Tibial nerve (tissue), 4 donors: ENCODE data around the gene PSTPIP1. TPM values are rescaled to one million over a fixed set of nuclear protein-coding genes. Genes with fewer than 3 reads are reported as not detected.

ENCODE experiments used
- DNase-seq, 2 donors: peaks; one replicate each; pipeline ENCODE4 v3.0.0-alpha.2; 2019; ENCODE audit warnings: low spot score in 2 of 2
- H3K27ac ChIP-seq, 4 donors: fragments of 200-600 bp; sonication (generic) in 3 of 4; one replicate each; pipeline ENCODE4 v1.5.1; 2017 to 2019; ENCODE audit warnings: mild to moderate bottlenecking in 1 of 4
- H3K27me3 ChIP-seq, 2 donors: fragments of 200-600 bp; sonication (generic) in 1 of 2; one replicate each; pipeline versions ENCODE4 v1.5.1 to v1.6.0; 2017 to 2019
- H3K36me3 ChIP-seq, 3 donors: fragments of 200-600 bp; sonication (generic); one replicate each; pipeline ENCODE4 v1.5.1; 2018 to 2019
- H3K4me1 ChIP-seq, 4 donors: fragments of 200-600 bp; sonication (generic) in 3 of 4; one replicate each; pipeline ENCODE4 v1.5.1; 2017 to 2019
- H3K4me3 ChIP-seq, 4 donors: fragments of 200-600 bp; sonication (generic) in 3 of 4; one replicate each; pipeline ENCODE4 v1.5.1; 2017 to 2019; ENCODE audit warnings: mild to moderate bottlenecking in 1 of 4, moderate library complexity in 1 of 4
- H3K9me3 ChIP-seq, 4 donors: fragments of 200-600 bp; sonication (generic) in 3 of 4; one replicate each; pipeline ENCODE4 v1.5.1; 2017 to 2019
- EP300 ChIP-seq, 2 donors: sonication (generic); formaldehyde crosslinking; IDR thresholded peaks; one replicate each; pipeline ENCODE4 v1.6.1; 2017; ENCODE audit warnings: antibody characterized with exemption in 2 of 2, mild to moderate bottlenecking in 1 of 2
- POLR2A ChIP-seq, 2 donors: fragments of 450-650 bp; IDR thresholded peaks; one replicate each; pipeline ENCODE4 v1.6.1; 2017; ENCODE audit warnings: antibody characterized with exemption in 2 of 2, mild to moderate bottlenecking in 2 of 2, moderate library complexity in 2 of 2
- WGBS, 2 donors: methylation state at CpG; one replicate each; pipeline ENCODE4 v1.1.5; 2018; 5-methylcytosine and 5-hydroxymethylcytosine counted together
- total RNA-seq, 4 donors: library from RNA; depleted of rRNA; stranded (reverse); fragments of >200 nt; gene quantifications; one replicate each; pipeline ENCODE4 v1.1.0, GENCODE V29; 2016
- TF ChIP-seq, protein P1 (sequence below), 5 experiments: fragments of 200-600 bp in 3 of 5; fragments of 450-650 bp in 2 of 5; sonication (generic) in 3 of 5; IDR thresholded peaks; one replicate each; pipeline ENCODE4 v1.5.1; 2016 to 2019; ENCODE audit warnings: antibody characterized with exemption in 5 of 5, mild to moderate bottlenecking in 3 of 5, moderate library complexity in 2 of 5

The PSTPIP1 gene
- total RNA-seq, 4 donors from 2014 or later = 13.6 to 54.6 (median 19.3) TPM

DNA sequence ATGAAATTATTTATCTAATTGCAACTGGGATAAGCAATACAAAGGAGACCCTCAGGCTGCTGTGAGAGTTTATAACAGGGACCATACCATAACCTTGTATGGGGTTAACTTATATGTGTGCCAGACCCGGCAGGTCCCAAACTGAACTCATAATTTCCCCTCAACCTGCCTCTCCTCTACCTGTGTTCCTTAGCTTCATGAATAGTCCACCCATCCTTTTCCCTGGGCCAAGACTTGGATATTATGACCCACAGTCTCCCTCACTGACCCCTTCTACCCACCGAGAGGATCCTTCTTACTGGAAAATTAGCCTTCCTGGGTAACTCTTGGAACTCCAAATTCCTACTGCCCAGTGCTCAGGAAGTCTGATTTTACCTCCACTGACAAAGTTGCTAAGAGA is 79.4 kb downstream of the PSTPIP1 start:
- no peak overlapping the region for H3K27ac ChIP-seq
- H3K4me3 ChIP-seq = no peak overlapping the region
- 59 to 73% methylated on average over 2 of the region's 2 CpGs for WGBS, 2 donors
- no peak for DNase-seq
- TF ChIP-seq EP300 (IDR thresholded peaks at IDR 0.05) = no peak
- TF ChIP-seq POLR2A (IDR thresholded peaks at IDR 0.05) = no peak
- TF ChIP-seq, protein P1, sequence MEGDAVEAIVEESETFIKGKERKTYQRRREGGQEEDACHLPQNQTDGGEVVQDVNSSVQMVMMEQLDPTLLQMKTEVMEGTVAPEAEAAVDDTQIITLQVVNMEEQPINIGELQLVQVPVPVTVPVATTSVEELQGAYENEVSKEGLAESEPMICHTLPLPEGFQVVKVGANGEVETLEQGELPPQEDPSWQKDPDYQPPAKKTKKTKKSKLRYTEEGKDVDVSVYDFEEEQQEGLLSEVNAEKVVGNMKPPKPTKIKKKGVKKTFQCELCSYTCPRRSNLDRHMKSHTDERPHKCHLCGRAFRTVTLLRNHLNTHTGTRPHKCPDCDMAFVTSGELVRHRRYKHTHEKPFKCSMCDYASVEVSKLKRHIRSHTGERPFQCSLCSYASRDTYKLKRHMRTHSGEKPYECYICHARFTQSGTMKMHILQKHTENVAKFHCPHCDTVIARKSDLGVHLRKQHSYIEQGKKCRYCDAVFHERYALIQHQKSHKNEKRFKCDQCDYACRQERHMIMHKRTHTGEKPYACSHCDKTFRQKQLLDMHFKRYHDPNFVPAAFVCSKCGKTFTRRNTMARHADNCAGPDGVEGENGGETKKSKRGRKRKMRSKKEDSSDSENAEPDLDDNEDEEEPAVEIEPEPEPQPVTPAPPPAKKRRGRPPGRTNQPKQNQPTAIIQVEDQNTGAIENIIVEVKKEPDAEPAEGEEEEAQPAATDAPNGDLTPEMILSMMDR (IDR thresholded peaks at IDR 0.05) = no peak
- no peaks in the 10 kb centered on the region for H3K27me3 ChIP-seq
- H3K4me1 ChIP-seq = peaks cover 0 to 32% (median 6%) of the 10 kb centered on the region in 4 donors
- H3K9me3 ChIP-seq = no peaks in the 10 kb centered on the region
- no peaks in the 10 kb centered on the region for H3K36me3 ChIP-seq

DNA sequence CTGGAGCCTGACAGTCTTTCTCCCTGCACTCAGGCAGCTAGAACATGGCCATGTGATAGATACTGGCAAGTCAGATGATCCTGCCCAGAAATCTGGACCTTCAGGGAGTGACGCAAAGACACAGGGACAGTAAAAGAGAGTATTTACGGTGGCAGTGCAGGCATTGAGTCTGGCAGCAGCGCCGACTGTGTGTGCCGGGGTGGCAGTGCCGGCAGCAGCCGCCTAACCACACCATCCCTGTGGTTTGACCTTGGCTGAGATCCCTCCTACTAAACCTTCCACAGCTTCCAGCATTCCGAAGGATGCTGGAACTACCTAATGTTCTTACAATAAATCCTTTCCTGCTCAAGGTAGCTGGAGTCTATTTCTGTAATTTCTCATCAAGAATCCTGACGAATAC is 80.6 kb downstream of the PSTPIP1 start:
- no peak overlapping the region for H3K4me3 ChIP-seq
- H3K36me3 ChIP-seq = no peaks in the 10 kb centered on the region
- TF ChIP-seq EP300 (IDR thresholded peaks at IDR 0.05) (no peak), POLR2A (IDR thresholded peaks at IDR 0.05) (no peak)
- TF ChIP-seq, protein P1 (IDR thresholded peaks at IDR 0.05) = no peak
- peak overlapping the region in 1 of 4 donors; percentile 8 for H3K27ac ChIP-seq
- H3K27me3 ChIP-seq = no peaks in the 10 kb centered on the region
- no peaks in the 10 kb centered on the region for H3K9me3 ChIP-seq
- no peak for DNase-seq
- WGBS, 2 donors = 24 to 40% methylated on average over 9 of the region's 9 CpGs
- H3K4me1 ChIP-seq = peaks cover 0 to 25% (median 2%) of the 10 kb centered on the region in 4 donors

DNA sequence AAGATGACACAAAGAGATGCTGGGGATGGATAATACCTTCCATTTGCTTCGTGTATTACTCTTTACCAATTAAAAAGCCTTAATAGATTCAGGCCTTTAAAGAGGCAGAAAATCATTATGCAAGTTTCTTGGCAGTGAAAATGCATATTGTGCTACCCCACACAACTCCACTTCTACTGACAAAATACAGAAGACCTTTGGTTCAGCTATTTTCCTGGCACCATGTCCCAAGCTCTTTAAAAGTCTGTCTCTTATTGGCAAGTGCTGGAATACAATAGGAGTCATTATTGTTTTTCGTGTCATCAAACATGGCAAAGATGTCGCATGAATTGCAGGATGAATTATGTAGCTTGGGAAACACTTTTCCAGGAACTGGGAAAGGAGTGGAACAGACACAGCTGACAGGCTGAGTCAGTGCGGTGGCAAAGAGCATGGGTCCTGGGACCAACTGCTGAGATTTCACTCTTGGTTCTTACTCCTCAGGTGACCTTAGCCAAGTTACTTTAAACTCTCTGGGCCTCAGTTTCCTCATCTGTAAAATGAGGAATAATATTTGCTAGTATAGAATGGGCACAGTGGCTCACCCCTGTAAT is 81.5 kb downstream of the PSTPIP1 start:
- TF ChIP-seq POLR2A (IDR thresholded peaks at IDR 0.05) (no peak), EP300 (IDR thresholded peaks at IDR 0.05) (peak in 1 of 2 donors; percentile 20)
- Histone ChIP-seq H3K27me3 (no peaks in the 10 kb centered on the region), H3K36me3 (no peaks in the 10 kb centered on the region), H3K4me1 (peaks cover 0 to 21% (median under 1%) of the 10 kb centered on the region in 4 donors), H3K4me3 (no peak overlapping the region), H3K9me3 (no peaks in the 10 kb centered on the region), H3K27ac (peak overlapping the region in 1 of 4 donors; percentile 66)
- no peak for DNase-seq
- WGBS, 2 donors = 48 to 51% methylated on average over 4 of the region's 4 CpGs

DNA sequence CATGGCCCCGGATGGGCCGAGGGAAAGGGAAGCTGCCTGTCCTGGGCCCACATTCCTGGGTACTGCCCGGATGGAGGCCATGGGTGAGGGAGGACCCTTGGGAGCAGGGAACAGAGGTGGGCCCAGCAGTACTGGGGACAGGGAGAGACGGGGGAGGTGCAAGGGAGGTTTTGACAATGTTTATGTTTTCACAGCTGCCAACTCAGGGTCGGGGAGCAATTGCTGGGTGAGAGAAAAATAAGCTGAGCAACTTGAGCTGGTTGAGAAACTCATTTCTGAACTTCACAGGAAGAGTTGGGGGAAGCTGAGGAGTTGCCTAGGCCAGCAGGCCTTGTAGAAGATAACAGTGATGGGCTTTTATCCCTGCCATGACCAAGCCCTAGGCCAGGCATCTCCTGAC is 87.0 kb downstream of the PSTPIP1 start:
- Histone ChIP-seq H3K4me3 (no peak overlapping the region), H3K4me1 (peaks cover 0 to 7% (median 0%) of the 10 kb centered on the region in 4 donors), H3K27ac (no peak overlapping the region), H3K9me3 (no peaks in the 10 kb centered on the region), H3K27me3 (no peaks in the 10 kb centered on the region), H3K36me3 (no peaks in the 10 kb centered on the region)
- DNase-seq = no peak
- 64 to 69% methylated on average over 5 of the region's 5 CpGs for WGBS, 2 donors
- TF ChIP-seq POLR2A (IDR thresholded peaks at IDR 0.05) (no peak), EP300 (IDR thresholded peaks at IDR 0.05) (no peak)
- TF ChIP-seq, protein P1 (IDR thresholded peaks at IDR 0.05) = no peak

DNA sequence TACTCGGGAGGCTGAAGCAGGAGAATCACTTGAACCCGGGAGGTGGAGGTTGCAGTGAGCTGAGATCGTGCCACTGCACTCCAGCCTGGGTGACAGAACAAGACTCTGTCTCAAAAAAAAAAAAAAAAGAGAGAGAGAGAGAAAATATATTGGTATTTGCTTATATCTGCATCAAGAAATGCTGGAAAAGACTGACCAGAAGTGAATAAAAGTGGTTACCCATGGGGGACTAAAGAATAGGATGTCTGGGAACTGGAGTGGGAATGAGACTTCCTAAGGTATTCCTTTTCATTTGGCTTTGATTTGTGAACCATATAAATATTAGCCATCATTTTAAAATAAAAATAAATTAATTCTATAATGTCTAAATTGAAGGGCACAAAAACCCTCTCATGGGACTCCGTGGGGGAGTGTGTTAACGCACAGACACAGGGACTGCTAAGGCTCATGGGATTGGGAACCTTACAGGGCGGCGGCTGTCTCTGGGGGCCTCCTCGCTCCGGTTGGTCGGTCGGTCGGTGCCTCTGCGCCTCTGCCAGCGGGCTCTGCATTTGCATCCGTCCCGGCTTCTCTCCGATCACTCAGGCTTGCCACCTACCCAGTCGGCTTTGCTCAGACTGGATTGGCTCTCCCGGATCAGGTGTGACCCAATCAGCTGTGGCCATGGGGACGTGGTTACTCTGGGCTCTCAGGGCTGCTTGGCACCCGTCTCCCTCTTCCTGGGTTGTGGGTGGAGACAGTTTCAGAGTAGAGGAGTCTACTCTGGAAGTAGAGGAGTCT is 88.6 kb downstream of the PSTPIP1 start:
- Histone ChIP-seq H3K4me1 (peaks cover 0 to 7% (median 0%) of the 10 kb centered on the region in 4 donors), H3K9me3 (no peaks in the 10 kb centered on the region), H3K27me3 (no peaks in the 10 kb centered on the region), H3K27ac (no peak overlapping the region), H3K36me3 (no peaks in the 10 kb centered on the region), H3K4me3 (peak overlapping the region in 2 of 4 donors; percentile 26 to 33)
- WGBS, 2 donors = 17 to 21% methylated on average over 17 to 21 of the region's 21 CpGs
- DNase-seq = peak in 1 of 2 donors; percentile 18
- TF ChIP-seq, protein P1 (IDR thresholded peaks at IDR 0.05) = no peak
- TF ChIP-seq EP300 (IDR thresholded peaks at IDR 0.05) (no peak), POLR2A (IDR thresholded peaks at IDR 0.05) (no peak)
